K562 (cell line): ENCODE measurements around the gene CARS2. TPM values are rescaled to one million over a fixed set of nuclear protein-coding genes. Genes with fewer than 3 reads are reported as not detected.

ENCODE experiments used
- CBX5 ChIP-seq: IDR thresholded peaks from 2 replicates; pipeline ENCODE4 v1.6.1; 2014; ENCODE audit warnings: low read depth, borderline replicate concordance
- ETS1 ChIP-seq: conservative IDR thresholded peaks from 2 replicates; pipeline ENCODE4 v1.6.1; 2011; ENCODE audit warnings: low read depth, mild to moderate bottlenecking, low read length; ENCODE audit not compliant: control insufficient read depth
- FOXP4 ChIP-seq: sonication (generic); formaldehyde crosslinking; IDR thresholded peaks from 2 replicates; pipeline ENCODE4 v1.8.0; 2022; ENCODE audit warnings: mild to moderate bottlenecking, missing genetic modification reagents, borderline replicate concordance
- GATAD2B ChIP-seq: fragments of 450-650 bp; IDR thresholded peaks from 2 replicates; pipeline ENCODE4 v1.6.1; 2017; ENCODE audit warnings: mild to moderate bottlenecking, borderline replicate concordance
- HMG20A ChIP-seq: fragments of 450-650 bp; formaldehyde crosslinking; conservative IDR thresholded peaks from 2 replicates; pipeline ENCODE4 v1.4.0; 2020; ENCODE audit warnings: mild to moderate bottlenecking, mixed read lengths
- IFI16 ChIP-seq: fragments of 250-450 bp; sonication (Bioruptor Pico); IDR thresholded peaks from 2 replicates; pipeline ENCODE4 v2.1.2; 2022; ENCODE audit warnings: mild to moderate bottlenecking, inconsistent platforms
- LARP7 ChIP-seq: fragments of 450-650 bp; IDR thresholded peaks from 2 replicates; pipeline ENCODE4 v1.6.1; 2016
- MEIS2 ChIP-seq: fragments of 450-650 bp; IDR thresholded peaks from 2 replicates; pipeline ENCODE4 v1.6.1; 2014; ENCODE audit warnings: mild to moderate bottlenecking; ENCODE audit not compliant: partially characterized antibody
- PYGO2 ChIP-seq: fragments of 450-650 bp; IDR thresholded peaks from 2 replicates; pipeline ENCODE4 v1.6.1; 2016; ENCODE audit warnings: mild to moderate bottlenecking, missing genetic modification characterization, moderate library complexity, missing compliant biosample characterization
- SIN3B ChIP-seq: fragments of 450-650 bp; IDR thresholded peaks from 2 replicates; pipeline ENCODE4 v1.6.1; 2017; ENCODE audit warnings: low read depth, mild to moderate bottlenecking, moderate library complexity
- SOX6 ChIP-seq: fragments of 450-650 bp; IDR thresholded peaks from 2 replicates; pipeline ENCODE4 v1.6.1; 2014; ENCODE audit warnings: mild to moderate bottlenecking
- SRSF3 ChIP-seq: fragments of 200-400 bp; formaldehyde crosslinking; IDR thresholded peaks from 2 replicates; pipeline ENCODE4 v1.6.1; 2016; ENCODE audit warnings: mild to moderate bottlenecking, low read length, moderate library complexity; ENCODE audit not compliant: insufficient read depth
- USF2 ChIP-seq: sonication (generic); formaldehyde crosslinking; IDR thresholded peaks from 2 replicates; pipeline ENCODE4 v1.5.0; 2020; ENCODE audit warnings: missing genetic modification reagents
- ZC3H4 ChIP-seq: sonication (generic); formaldehyde crosslinking; IDR thresholded peaks from 2 replicates; pipeline ENCODE4 v1.9.0; 2021; ENCODE audit warnings: missing genetic modification reagents, borderline replicate concordance
- ZFPM2 ChIP-seq: fragments of 250-450 bp; sonication (Bioruptor Pico); IDR thresholded peaks from 2 replicates; pipeline ENCODE4 v1.5.1; 2022; ENCODE audit warnings: mild to moderate bottlenecking
- ZZZ3 ChIP-seq: fragments of 450-650 bp; IDR thresholded peaks from 2 replicates; pipeline ENCODE4 v1.6.1; 2016; ENCODE audit warnings: antibody characterized with exemption, mild to moderate bottlenecking, moderate library complexity
- polyA plus RNA-seq, 8 experiments: library from polyadenylated mRNA; depleted of rRNA in 4 of 8; stranded (reverse) in 5 of 8; unstranded in 3 of 8; fragments of >200 nt; fragmentation: Nextera tagmentation in 2 of 8; fragmentation: Illumina TruSeq in 1 of 8; extraction: Ambion mirVana in 2 of 8; extraction: Trizol in 1 of 8; gene quantifications; 2 replicates each; pipeline versions ENCODE4 v1.2.1 to v1.2.3, GENCODE V29; 2011 to 2014; ENCODE audit warnings: inconsistent platforms in 1 of 8, missing spikeins in 1 of 8
- total RNA-seq, 7 experiments: library from RNA; depleted of rRNA in 6 of 7; stranded (reverse); fragments of >200 nt in 6 of 7; fragmentation: Illumina TruSeq in 2 of 7; extraction: Trizol in 2 of 7; gene quantifications; 2 replicates each; pipeline versions ENCODE4 v1.2.1 to v1.2.3, GENCODE V29; 2011 to 2021; ENCODE audit warnings: low replicate concordance in 1 of 7
- TF ChIP-seq, protein P1 (sequence below): fragments of 450-650 bp; IDR thresholded peaks from 2 replicates; pipeline ENCODE4 v1.6.1; 2017; ENCODE audit warnings: antibody characterized with exemption, mild to moderate bottlenecking

Gene CARS2
- total and polyA plus RNA-seq, 9 of the 15 experiments (the other 6 are each of a cell fraction or from before 2014, with no cell fraction given), result 1.7 to 37.4 (median 30.5) TPM

- peak; percentile 62; the same call in 1 of the 2 replicates for TF ChIP-seq SIN3B
- TF ChIP-seq, protein P1, sequence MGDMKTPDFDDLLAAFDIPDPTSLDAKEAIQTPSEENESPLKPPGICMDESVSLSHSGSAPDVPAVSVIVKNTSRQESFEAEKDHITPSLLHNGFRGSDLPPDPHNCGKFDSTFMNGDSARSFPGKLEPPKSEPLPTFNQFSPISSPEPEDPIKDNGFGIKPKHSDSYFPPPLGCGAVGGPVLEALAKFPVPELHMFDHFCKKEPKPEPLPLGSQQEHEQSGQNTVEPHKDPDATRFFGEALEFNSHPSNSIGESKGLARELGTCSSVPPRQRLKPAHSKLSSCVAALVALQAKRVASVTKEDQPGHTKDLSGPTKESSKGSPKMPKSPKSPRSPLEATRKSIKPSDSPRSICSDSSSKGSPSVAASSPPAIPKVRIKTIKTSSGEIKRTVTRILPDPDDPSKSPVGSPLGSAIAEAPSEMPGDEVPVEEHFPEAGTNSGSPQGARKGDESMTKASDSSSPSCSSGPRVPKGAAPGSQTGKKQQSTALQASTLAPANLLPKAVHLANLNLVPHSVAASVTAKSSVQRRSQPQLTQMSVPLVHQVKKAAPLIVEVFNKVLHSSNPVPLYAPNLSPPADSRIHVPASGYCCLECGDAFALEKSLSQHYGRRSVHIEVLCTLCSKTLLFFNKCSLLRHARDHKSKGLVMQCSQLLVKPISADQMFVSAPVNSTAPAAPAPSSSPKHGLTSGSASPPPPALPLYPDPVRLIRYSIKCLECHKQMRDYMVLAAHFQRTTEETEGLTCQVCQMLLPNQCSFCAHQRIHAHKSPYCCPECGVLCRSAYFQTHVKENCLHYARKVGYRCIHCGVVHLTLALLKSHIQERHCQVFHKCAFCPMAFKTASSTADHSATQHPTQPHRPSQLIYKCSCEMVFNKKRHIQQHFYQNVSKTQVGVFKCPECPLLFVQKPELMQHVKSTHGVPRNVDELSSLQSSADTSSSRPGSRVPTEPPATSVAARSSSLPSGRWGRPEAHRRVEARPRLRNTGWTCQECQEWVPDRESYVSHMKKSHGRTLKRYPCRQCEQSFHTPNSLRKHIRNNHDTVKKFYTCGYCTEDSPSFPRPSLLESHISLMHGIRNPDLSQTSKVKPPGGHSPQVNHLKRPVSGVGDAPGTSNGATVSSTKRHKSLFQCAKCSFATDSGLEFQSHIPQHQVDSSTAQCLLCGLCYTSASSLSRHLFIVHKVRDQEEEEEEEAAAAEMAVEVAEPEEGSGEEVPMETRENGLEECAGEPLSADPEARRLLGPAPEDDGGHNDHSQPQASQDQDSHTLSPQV, result 0 out of 2 replicates have a peak, but pooled peaks have one; percentile 38
- no peak for TF ChIP-seq USF2 (CRISPR knock-in tag)
- no peak for TF ChIP-seq PYGO2 (tag)
- no peak for TF ChIP-seq SRSF3
- no peak for TF ChIP-seq HMG20A
- TF ChIP-seq FOXP4 (CRISPR knock-in tag), result no peak
- TF ChIP-seq ZFPM2, result no peak
- no peak for TF ChIP-seq LARP7
- 0 out of 2 replicates have a peak, but pooled peaks have one; percentile 6 for TF ChIP-seq CBX5
- TF ChIP-seq GATAD2B, result no peak
- TF ChIP-seq IFI16 (CRISPR knock-in tag), result no peak
- peak; percentile 69 for TF ChIP-seq MEIS2
- TF ChIP-seq ZZZ3, result no peak
- TF ChIP-seq SOX6, result 0 out of 2 replicates have a peak, but pooled peaks have one; percentile 15
- no peak for TF ChIP-seq ZC3H4 (CRISPR knock-in tag)
- TF ChIP-seq ETS1, result peak; percentile 42
These were observed 90.4 kb downstream of the CARS2 start, which contains the start of gene NAXD (continued) for GRCh38 chr13:110615322-110616102.
